ENCODE results near the gene SUGP2. TPM values are rescaled to one million over a fixed set of nuclear protein-coding genes. Genes with fewer than 3 reads are reported as not detected.

The SUGP2 gene
- total RNA-seq, 1 donor from 2014 or later, result 17.5 TPM

DNA sequence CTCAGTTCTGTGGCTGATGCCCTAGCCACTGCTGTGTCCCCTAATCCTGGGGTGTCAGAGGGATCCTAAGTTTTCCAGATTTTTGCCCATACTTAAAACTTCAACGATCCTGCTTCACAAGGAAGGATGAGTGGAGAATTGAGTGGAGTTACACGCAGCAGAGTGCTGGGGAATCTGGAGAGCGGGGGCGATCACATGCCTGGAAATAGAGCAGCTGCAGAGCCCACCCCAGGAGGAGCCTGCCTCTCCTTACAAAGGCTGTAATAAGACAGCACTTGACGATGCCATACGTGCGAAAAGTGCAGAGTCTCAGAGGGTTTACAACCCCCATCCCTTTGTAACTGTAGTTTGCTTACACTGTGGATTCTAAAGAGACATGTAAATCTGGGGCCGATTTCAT is 40.6 kb downstream of the SUGP2 start:
- no peak for DNase-seq (ENCODE audit: low read depth, low spot score)

DNA sequence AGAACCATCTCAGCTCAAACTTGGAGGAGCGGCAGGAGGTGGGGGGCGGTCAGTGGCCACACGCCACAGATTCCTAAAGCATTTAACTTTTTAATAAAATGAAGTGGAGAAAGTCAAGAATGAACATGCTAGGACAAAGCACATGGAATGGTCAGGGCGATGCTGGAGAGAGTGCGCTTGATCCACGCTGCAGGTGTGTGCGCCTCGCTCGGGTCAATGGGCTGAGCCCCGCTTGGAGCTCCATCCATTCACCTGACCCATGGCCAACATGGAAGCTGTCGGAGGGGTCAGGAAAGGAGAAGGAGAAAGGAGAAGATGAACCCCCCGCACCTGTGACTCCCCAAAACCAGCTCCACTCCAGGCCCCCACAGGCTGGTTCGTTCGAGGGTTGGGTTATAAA is 41.8 kb downstream of the SUGP2 start:
- no peak for DNase-seq (ENCODE audit: low read depth, low spot score)

DNA sequence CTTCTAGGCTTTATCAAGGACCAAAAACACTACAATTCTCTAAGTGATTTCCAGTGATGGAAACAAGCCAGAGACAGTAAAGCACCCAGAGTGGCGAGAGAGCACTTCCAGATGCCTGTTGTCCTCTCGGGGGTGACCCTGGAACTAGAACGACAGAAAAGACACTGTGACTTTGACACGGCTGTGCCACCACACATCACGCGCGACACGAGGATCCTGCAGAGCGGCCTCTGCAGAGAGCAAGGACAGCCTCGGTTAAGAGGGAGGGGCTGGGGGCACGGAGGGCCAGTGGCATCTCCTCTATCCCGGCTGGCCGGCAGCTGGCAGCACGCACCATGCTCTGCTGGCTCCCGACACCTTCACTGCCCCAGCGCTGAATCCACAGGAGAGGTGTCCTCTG is 42.3 kb downstream of the SUGP2 start:
- DNase-seq (ENCODE audit: low read depth, low spot score), result no peak

DNA sequence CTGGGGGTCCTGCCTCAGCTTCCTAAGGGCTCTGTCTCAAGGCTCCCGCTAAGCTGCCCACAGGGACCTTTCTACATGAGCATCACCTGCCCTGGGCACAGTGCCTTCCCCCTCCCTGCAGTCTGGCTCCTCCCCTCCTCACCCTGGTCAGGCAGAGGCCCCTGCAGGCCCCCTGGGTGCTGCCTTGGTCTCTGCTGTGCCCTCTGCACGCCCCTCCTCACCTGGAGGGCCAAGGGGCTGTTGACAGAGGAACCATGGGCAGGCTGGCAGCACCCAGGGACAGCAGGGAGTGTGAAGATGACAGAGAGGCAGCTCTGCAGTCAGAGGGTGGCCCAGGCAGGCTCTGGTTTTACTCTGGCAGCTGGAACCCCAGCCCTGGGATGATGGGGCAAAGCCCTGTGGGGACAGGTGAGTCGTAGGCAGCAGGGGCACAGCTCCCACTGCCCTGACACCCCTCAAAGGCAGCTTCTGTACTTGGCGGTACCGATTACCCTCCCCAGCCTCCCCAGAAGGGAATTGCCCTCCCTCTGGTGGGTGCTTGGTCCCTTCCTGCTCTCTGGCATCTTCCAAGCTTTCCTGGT is 43.1 kb downstream of the SUGP2 start:
- no peak for DNase-seq (ENCODE audit: low read depth, low spot score)

DNA sequence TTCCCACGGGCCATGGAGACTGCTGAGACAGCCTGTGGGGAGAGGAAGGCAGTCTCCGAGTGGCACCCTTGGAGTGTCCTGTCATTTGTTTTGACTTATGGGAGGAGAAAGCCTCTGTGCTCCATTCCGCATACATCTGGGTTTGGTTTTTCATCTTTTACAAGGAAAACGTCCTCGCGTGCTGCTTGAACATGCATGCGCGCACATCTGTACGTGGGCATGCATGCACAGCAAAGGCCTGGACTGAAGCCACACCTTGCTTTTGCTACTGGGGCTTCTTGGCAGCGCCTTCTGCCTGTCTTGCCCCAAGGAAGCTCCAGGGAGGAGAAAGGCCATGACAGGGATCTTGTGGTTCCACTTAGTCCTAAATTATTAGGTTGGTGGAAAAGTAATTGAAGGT is 44.0 kb downstream of the SUGP2 start:
- no peak for DNase-seq (ENCODE audit: low read depth, low spot score)

DNA sequence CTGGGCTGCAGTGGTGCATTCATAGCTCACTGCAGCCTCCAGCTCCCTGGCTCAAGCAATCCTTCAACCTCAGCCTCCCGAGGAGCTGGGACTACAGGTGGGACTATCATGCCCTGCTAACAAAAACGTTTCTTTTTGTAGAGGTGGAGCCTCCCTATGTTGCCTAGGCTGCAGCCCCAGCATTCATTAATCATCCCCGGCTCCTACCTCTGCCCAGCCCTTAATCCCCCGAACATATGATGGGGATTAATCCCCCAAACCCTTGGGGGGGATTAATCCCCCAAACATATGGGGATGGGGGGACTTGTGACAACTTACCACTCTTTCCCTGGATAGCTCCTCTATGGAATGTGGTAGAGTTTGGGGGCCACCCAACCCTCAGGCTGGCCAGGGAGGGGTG is 45.9 kb downstream of the SUGP2 start:
- DNase-seq (ENCODE audit: low read depth, low spot score), result no peak

DNA sequence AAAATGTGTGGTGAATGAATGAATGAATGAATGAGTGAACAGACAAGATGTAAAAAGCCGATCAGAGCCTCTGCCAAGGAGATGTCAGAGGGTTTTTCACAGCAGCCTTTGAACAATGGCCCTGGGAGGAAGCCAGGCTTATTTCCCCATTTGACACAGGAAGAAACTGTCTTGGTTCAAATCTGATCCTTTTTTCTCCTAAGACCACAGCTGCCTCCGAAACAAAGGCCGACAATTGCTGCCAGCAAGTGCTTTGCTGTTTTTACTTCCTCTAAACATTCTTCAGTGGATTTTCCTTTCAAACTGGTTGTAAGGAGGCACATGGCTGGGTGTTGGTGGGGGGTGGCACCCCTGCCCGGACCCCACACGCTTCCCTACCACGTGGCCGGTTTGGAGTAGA is 48.1 kb downstream of the SUGP2 start:
- DNase-seq (ENCODE audit: low read depth, low spot score), result peak; percentile 86

DNA sequence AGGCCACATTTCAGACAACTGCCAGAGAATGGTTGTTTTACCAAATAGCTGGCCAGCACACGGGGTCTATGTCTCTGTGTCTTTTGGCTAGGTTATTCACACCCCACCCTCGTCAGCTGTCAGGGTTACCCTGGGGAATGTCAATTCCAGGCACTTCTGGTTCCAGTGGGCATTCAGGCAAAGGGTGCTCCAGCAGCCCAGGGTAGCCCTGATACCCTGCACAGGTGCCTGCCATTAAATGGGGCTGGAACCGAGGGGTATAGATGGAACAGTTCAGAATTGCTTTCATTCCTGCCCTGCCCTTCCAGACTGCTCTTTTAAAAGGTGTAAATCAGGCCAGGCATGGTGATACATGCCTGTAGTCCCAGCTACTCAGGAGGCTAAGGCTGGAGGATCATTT is 49.1 kb downstream of the SUGP2 start:
- DNase-seq (ENCODE audit: low read depth, low spot score), result no peak

DNA sequence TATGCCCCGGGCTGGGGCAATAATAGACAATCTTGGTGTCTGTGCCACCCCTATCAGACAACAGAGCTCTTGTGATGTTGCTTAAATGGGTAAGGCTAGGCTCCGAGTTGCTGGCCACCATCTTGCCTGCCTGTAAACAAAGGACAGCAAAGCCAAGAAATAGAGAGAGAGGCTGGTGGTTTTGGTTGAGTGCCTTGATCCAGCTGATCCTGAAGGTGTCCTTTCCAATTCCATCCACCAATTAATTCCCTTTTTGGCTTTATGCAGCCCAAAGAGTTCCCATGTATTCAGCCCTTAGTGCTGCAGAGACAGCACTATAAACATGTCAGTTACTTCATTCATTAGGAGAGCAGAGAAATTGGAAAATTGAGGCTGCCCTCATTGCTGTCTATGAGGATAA is 50.6 kb downstream of the SUGP2 start:
- DNase-seq (ENCODE audit: low read depth, low spot score), result no peak

DNA sequence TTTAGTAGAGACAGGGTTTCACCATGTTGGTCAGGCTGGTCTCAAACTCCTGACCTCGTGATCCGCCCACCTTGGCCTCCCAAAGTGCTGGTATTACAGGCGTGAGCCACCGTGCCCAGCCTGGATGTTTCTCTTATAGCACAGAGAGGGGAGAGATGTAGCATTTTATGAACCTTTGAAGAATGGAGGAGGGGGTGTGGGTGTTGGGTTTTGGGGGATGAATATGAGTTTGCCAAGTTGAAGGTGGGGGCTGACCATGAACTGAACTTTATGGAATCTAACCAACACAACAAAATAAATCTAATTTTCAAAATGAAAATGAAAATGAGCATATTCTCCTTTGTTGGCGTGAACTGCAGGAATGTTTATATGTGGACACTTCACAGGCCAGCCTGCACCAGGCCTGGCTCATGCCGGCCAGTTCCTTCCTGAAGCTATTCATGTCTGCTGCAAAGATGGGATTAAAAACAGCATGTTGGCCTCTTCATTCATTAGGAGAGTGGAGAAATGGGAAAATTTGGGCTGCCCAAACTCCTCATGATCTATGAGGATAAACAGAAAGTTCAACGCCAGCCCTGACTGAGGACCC is 52.8 kb downstream of the SUGP2 start:
- no peak for DNase-seq (ENCODE audit: low read depth, low spot score)

DNA sequence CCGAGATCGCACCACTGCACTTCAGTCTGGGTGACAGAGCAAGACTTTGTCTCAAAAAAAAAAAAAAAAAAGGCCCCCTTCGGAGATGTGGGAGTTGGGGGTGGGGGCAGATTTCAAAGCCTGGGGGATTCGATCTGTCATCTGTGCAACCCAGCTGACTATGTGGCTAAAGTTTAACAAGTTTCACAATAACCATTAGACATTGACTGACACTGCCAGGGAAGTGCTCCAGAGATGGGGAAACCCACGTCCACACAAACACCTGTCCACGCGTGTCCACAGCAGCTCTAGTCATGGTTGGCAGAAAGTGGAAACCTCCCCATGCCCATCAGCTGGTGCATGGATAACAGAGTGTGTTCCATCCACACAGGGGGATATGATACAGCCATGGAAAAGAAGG is 54.7 kb downstream of the SUGP2 start:
- no peak for DNase-seq (ENCODE audit: low read depth, low spot score)

DNA sequence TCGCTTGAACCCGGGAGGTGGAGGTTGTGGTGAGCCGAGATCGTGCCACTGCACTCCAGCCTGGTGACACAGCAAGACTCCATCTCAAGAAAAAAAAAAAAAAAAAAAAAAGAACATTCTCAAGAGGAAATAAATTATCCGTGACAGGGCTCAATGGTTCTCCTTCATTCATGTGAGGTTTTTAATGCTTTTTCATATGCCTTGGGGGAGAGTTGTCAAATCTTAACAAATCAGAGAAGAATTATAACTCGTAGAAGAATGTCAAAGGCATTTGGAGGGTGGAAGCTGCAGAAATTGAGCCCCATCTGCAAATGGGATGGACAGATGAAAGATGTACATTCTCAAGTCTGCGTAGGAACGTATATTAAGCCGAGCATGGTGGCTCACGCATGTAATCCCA is 57.4 kb downstream of the SUGP2 start:
- DNase-seq (ENCODE audit: low read depth, low spot score), result no peak

DNA sequence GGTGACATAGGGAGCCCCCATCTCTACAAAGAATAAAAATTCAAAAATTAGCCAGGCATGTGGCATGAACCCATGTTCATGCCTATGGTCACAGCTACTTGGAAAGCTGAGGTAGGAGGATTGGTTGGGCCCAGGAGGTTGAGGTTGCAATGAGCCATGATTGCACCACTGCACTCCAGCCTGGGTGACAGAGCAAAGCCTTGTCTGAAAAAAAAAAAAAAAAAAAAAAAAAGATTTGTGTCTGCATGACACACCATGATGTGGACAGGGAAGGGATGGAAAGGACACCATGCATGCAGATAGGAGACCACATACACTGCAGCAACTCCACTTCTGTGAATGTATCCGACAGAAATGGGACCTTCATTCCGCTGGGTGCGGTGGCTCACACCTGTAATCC is 58.3 kb downstream of the SUGP2 start:
- no peak for DNase-seq (ENCODE audit: low read depth, low spot score)

DNA sequence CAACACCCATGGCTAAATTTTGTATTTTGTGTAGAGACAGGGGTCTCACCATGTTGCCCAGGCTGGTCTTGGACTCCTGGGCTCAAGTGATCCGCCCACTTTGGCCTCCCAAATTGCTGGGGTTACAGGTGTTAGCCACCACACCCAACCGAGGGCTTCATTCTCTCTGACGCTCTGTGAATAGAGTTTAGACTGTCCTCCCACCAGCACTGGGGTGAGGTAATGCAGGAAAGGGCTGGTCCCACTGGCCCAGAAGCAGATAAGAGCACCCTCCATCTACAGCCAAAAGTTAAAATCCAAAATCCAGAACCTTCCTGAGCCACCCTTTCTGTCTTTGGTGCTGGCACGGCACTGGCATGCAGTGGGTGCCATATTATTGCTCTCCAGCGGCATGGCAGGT is 60.5 kb downstream of the SUGP2 start:
- DNase-seq (ENCODE audit: low read depth, low spot score), result no peak

DNA sequence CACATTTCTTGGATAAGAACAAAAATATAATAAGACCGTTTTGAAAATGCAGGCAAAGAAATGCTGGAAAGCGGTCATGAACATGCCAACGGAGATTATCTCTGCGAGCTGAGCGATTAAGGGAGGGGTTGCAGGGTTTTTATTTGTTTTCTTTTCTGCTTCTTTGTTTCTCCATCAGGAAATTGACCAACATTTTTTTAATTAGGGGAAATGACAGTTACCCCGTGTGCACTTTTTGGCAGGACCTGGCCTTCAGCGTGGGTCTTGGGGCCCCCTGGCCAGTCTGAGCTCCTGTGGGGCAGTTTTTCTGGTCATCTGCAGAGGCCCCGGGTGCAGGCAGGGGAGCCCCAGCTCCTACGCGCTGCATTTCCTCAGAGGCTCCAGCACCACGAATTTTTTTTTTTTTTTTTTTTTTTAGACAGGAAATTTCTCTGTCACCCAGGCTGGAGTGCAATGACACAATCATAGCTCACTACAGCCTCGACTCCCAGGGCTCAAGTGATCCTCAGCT is 61.0 kb downstream of the SUGP2 start:
- no peak for DNase-seq (ENCODE audit: low read depth, low spot score)

DNA sequence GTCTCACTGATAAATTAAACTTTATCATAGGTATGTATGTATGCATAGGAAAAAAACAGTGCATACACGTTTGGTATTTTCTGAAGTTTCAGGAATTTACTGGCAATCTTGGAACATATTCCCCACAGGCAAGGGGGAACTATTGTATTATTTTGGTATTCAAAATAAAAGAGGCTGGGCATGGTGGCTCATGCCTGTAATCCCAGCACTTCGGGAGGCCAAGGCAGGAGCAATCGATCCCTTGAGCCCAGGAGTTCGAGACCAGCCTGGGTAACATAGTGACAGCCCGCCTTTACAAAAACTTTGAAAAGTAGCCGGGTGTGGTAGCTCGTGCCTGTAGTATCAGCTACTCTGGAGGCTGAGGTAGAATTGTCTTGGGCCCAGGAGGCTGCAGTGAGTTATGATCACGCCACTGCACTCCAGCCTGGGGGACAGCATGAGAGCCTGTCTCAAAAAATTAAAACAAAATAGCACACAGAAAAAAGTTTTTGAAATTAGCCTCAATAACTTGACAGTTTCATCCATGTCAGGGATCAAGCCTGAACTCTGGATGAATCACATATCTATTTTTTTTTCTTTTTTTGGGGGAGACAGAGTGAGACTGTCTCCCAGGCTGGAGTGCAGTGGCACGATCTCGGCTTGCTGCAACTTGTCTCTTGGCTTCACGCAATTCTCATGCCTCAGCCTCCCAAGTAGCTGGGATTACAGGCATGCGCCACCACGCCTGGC is 63.2 kb downstream of the SUGP2 start:
- no peak for DNase-seq (ENCODE audit: low read depth, low spot score)

DNA sequence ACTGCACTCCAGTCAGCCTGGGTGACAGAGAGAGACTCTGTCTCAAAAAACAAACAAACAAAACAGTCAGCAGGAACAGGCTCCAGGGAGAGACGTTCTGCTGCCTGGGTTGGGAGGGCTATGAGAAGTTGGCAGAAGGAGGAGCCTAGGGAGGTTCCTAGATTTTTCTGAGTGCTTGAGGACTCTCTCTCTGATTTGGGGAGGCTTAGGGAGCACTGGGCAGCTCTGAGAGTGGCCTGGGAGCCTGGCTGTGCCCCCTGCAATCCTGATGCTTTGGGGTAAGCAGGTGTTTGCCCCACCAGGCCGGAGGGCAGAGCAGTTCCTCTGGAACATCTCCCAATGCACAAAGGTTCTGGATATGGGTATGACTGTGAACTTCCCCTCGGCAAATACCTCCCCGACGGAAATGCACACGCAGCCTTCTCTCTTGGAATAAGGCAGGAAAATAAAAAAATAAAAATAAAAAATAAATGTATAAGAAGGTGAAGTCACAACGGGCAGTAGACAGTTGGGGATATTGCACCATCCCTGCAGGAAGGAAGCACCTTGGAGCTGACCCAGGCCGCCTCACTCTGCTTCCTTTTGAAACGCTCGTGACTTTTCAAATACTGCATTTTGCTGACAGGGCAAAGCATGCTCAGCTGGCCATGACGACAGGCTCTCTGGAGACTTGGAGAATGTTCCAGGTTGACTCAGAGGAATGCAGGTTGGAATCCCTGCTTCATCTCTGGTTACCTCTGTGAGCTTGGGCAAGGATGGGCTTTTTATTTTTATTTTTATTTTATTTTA is 65.8 kb downstream of the SUGP2 start:
- DNase-seq (ENCODE audit: low read depth, low spot score), result peak; percentile 72

DNA sequence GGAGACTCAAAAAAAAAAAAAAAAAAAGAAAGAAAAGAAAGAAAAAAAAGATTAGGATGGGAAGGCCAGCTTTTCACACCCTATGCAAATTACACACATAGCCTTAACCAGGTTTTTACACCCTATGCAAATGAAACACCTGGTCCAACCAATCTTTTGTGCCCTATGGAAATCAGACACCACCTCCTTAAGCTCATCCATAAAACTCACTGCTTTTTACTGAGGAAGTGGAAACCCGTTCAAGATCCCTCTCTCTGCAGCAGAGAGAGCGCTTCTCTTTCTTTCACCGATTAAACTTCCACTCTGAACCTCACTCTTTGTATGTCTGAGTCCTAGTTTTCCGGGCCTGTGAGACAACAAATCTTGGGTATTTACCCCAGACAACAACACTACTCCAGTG is 67.0 kb downstream of the SUGP2 start:
- DNase-seq (ENCODE audit: low read depth, low spot score), result no peak

DNA sequence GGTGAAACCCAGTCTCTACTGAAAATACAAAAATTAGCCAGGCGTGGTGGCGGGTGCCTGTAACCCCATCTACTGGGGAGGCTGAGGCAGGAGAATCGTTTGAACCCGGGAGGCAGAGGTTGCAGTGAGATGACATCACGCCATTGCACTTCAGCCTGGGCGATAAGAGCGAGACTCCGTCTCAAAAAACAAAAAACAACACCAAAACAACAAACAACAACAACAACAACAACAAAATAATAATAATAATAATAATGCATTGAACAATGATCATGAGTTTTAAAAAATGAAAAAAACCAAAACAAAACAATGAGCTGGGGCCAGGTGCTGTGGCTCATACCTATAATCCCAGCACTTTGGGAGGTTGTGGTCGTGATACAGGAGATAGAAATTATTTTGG is 69.2 kb downstream of the SUGP2 start:
- no peak for DNase-seq (ENCODE audit: low read depth, low spot score)

DNA sequence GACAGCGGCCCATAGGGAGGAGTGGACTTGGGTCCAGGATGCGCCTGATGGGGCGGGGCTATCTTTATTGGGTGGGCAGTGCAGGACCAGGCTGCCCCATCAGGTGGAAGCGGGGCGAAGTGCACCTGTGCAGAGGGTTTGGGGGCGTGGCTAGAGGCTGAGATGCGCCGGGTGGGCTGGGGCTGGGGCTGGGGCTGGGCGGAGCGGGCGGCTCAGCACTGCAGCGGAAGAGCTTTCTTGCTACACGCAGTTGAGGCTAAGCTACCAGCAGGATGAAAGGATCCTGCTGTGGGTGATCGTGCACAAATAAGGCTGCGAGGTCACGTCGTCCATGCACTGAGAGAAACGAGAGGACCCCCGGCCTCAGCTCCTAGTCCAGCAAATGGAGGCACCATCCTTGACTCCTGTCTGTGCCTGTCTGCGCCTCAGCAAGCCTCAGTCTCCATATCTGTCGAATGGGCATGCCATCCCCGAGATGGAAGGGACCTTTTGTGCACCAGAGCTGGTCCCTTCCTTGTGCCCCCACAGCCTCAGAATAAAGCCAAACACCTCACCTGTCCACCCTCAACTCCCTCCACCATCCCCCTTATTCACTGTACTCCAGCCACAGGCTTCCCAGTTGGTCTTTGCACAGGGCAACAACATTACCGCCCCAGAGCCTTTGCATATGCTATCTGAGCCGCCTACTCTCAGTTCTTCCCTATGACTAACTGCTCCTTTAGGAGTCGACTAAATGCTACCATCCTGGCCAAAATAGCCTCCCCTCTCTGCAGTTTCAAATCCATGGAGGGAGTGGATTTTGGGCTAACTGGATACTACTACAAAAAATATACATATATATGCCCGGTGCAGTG is 71.3 kb downstream of the SUGP2 start:
- no peak for DNase-seq (ENCODE audit: low read depth, low spot score)

DNA sequence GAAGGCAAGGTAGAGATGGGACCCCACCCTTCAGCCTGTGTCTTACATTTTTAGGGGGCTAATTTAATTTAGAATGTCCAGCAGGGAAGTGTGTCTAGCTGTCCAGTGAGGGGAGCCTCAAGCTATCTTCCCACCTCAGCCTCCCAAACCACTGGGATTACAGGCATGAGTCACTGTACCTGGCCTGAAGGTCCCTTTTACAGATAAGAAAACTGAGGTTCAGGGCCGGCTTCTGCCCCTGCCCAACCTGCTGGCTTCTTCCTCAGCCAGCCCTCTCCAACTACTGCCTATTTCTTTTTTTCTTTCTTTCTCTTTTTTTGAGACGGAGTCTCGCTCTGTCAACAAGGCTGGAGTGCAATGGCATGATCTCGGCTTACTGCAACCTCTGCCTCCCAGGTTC is 72.9 kb downstream of the SUGP2 start:
- DNase-seq (ENCODE audit: low read depth, low spot score), result no peak

Measured in pulmonary artery endothelial cell (primary cell).